ENCODE results near the gene CPA4.

GRCh38 chr7:130371046-130371445 is 78.1 kb downstream of the CPA4 start:
- no peak for TF ChIP-seq POLR2A (IDR thresholded peaks at IDR 0.05)
- no peak for TF ChIP-seq POLR2AphosphoS5 (IDR thresholded peaks at IDR 0.05)
